Lung microvascular endothelial cell (primary cell): ENCODE results near the gene PRPF8. TPM values are rescaled to one million over a fixed set of nuclear protein-coding genes. Genes with fewer than 3 reads are reported as not detected.
A peak's percentile ranks its signal among the peaks of the same experiment; 100 is the strongest.

Experiments
- DNase-seq, 2 donors: peaks; one replicate each; pipeline versions ENCODE4 v3.0.0 to v3.0.0-alpha.2; 2010; ENCODE audit warnings: low read depth in 2 of 2
- total RNA-seq: library from RNA; depleted of rRNA; stranded (reverse); fragments of >200 nt; gene quantifications from 2 replicates; pipeline ENCODE4 v1.2.1, GENCODE V29; 2014

The PRPF8 gene
- total RNA-seq, 1 donor from 2014 or later, result 63.5 TPM

- peak; percentile 87 to 91 for DNase-seq
Measured at GRCh38 chr17:1627982-1628855, 56.4 kb downstream of the PRPF8 start, which contains the start of gene SLC43A2. SLC43A2 (minus strand) TSS chr17:1628834; CDS start chr17:1627874, 960 bp downstream.

- DNase-seq, result peak; percentile 20 to 36
Measured at GRCh38 chr17:1627182-1627981, 57.3 kb downstream of the PRPF8 start.

- peak in 1 of 2 donors; percentile 15 for DNase-seq
Measured at GRCh38 chr17:1626333-1626732, 58.3 kb downstream of the PRPF8 start.

GRCh38 chr17:1625581-1625980 lies 59.1 kb downstream of the PRPF8 start:
- peak in 1 of 2 donors; percentile 18 for DNase-seq

- peak in 1 of 2 donors; percentile 59 for DNase-seq
Measured at GRCh38 chr17:1625053-1625452, 59.6 kb downstream of the PRPF8 start.

GRCh38 chr17:1624650-1625049 lies 60.0 kb downstream of the PRPF8 start:
- no peak for DNase-seq

- no peak for DNase-seq
Measured at GRCh38 chr17:1623057-1623630, 61.5 kb downstream of the PRPF8 start.

GRCh38 chr17:1621273-1621954 lies 63.3 kb downstream of the PRPF8 start:
- peak in 1 of 2 donors; percentile 65 for DNase-seq

- no peak for DNase-seq
Measured at GRCh38 chr17:1620486-1620885, 64.2 kb downstream of the PRPF8 start.

GRCh38 chr17:1617620-1618174 lies 67.0 kb downstream of the PRPF8 start:
- DNase-seq, result peak; percentile 21 to 90

GRCh38 chr17:1616101-1616500 lies 68.6 kb downstream of the PRPF8 start:
- DNase-seq, result no peak

- peak; percentile 53 to 62 for DNase-seq
Measured at GRCh38 chr17:1612400-1612799, 72.3 kb downstream of the PRPF8 start.

GRCh38 chr17:1611715-1612114 lies 73.0 kb downstream of the PRPF8 start:
- no peak for DNase-seq

GRCh38 chr17:1608676-1609075 lies 76.0 kb downstream of the PRPF8 start:
- no peak for DNase-seq

GRCh38 chr17:1607971-1608320 lies 76.7 kb downstream of the PRPF8 start:
- no peak for DNase-seq

GRCh38 chr17:1606352-1606985 lies 78.2 kb downstream of the PRPF8 start:
- no peak for DNase-seq

- DNase-seq, result no peak
Measured at GRCh38 chr17:1605681-1606351, 78.9 kb downstream of the PRPF8 start.

- DNase-seq, result peak in 1 of 2 donors; percentile 60
Measured at GRCh38 chr17:1604831-1605528, 79.7 kb downstream of the PRPF8 start.

- no peak for DNase-seq
Measured at GRCh38 chr17:1601571-1601970, 83.1 kb downstream of the PRPF8 start.
